ENCODE data around the gene C11orf21. TPM values are rescaled to one million over a fixed set of nuclear protein-coding genes. Genes with fewer than 3 reads are reported as not detected.
"Not testable (repeated sequence)": the region's sequence is repeated elsewhere in the genome, so short reads cannot be mapped to it uniquely, and the experiment has no call there.

C11orf21 gene
- total RNA-seq, 1 donor: not detected

GRCh38 chr11:2343502-2343901, 41.8 kb upstream of the C11orf21 start:
- DNase-seq (ENCODE audit: low read depth): no peak
- no peak overlapping the region for H3K4me3 ChIP-seq (ENCODE audit: low read depth, low read length)
- no peak for TF ChIP-seq CTCF (IDR thresholded peaks at IDR 0.05; ENCODE audit: insufficient read depth, low read depth, low read length)

- no peak overlapping the region for H3K4me3 ChIP-seq (ENCODE audit: low read depth, low read length)
- TF ChIP-seq CTCF (IDR thresholded peaks at IDR 0.05; ENCODE audit: insufficient read depth, low read depth, low read length): no peak
- no peak for DNase-seq (ENCODE audit: low read depth)
Observed at GRCh38 chr11:2342981-2343380, 41.3 kb upstream of the C11orf21 start.

- H3K4me3 ChIP-seq (ENCODE audit: low read depth, low read length): no peak overlapping the region
- DNase-seq (ENCODE audit: low read depth): no peak
- TF ChIP-seq CTCF (IDR thresholded peaks at IDR 0.05; ENCODE audit: insufficient read depth, low read depth, low read length): no peak
Observed at GRCh38 chr11:2342557-2342956, 40.8 kb upstream of the C11orf21 start.

GRCh38 chr11:2338760-2339159, 37.0 kb upstream of the C11orf21 start:
- not testable (repeated sequence) for H3K4me3 ChIP-seq (ENCODE audit: low read depth, low read length)

GRCh38 chr11:2335286-2335685, 33.6 kb upstream of the C11orf21 start:
- not testable (repeated sequence) for H3K4me3 ChIP-seq (ENCODE audit: low read depth, low read length); DNase-seq (ENCODE audit: low read depth)

More at GRCh38 chr11:2338760-2339159, 37.0 kb upstream of the C11orf21 start:
- not testable (repeated sequence) for DNase-seq (ENCODE audit: low read depth)

- H3K4me3 ChIP-seq (ENCODE audit: low read depth, low read length); DNase-seq (ENCODE audit: low read depth): not testable (repeated sequence)
Observed at GRCh38 chr11:2333486-2334205, 31.9 kb upstream of the C11orf21 start.

- H3K4me3 ChIP-seq (ENCODE audit: low read depth, low read length); DNase-seq (ENCODE audit: low read depth): not testable (repeated sequence)
Observed at GRCh38 chr11:2332569-2332968, 30.9 kb upstream of the C11orf21 start.

- DNase-seq (ENCODE audit: low read depth): no peak
- no peak for TF ChIP-seq CTCF (IDR thresholded peaks at IDR 0.05; ENCODE audit: insufficient read depth, low read depth, low read length)
- H3K4me3 ChIP-seq (ENCODE audit: low read depth, low read length): no peak overlapping the region
Observed at GRCh38 chr11:2331404-2331803, 29.7 kb upstream of the C11orf21 start.

GRCh38 chr11:2330696-2331095, 29.0 kb upstream of the C11orf21 start:
- no peak for TF ChIP-seq CTCF (IDR thresholded peaks at IDR 0.05; ENCODE audit: insufficient read depth, low read depth, low read length)
- no peak overlapping the region for H3K4me3 ChIP-seq (ENCODE audit: low read depth, low read length)

More at GRCh38 chr11:2330696-2331095, 29.0 kb upstream of the C11orf21 start:
- no peak for DNase-seq (ENCODE audit: low read depth)

All from fibroblast of villous mesenchyme (primary cell).